ENCODE measurements around the gene KIRREL3.

KIRREL3 gene

GRCh38 chr11:127000291-127000968, at the start of gene KIRREL3:
Gene KIRREL3 (minus strand): TSS chr11:127000770.
- no peak for DNase-seq

GRCh38 chr11:127050186-127050585, 49.6 kb upstream of the KIRREL3 start:
- DNase-seq, result no peak

- no peak for DNase-seq
These were observed 48.9 kb upstream of the KIRREL3 start for GRCh38 chr11:127049486-127049885.

- DNase-seq, result no peak
These were observed 44.0 kb upstream of the KIRREL3 start for GRCh38 chr11:127044535-127044934.

GRCh38 chr11:127042445-127042844, 41.9 kb upstream of the KIRREL3 start:
- no peak for DNase-seq

GRCh38 chr11:127039591-127039990, 39.0 kb upstream of the KIRREL3 start:
- DNase-seq, result no peak

- no peak for DNase-seq
These were observed 37.0 kb upstream of the KIRREL3 start for GRCh38 chr11:127037596-127037995.

- no peak for DNase-seq
These were observed 36.4 kb upstream of the KIRREL3 start for GRCh38 chr11:127037001-127037400.

GRCh38 chr11:127035824-127036223, 35.3 kb upstream of the KIRREL3 start:
- no peak for DNase-seq

GRCh38 chr11:127034973-127035372, 34.4 kb upstream of the KIRREL3 start:
- no peak for DNase-seq

GRCh38 chr11:127028648-127029047, 28.1 kb upstream of the KIRREL3 start:
- no peak for DNase-seq

- DNase-seq, result no peak
These were observed 27.2 kb upstream of the KIRREL3 start for GRCh38 chr11:127027789-127028188.

- no peak for DNase-seq
These were observed 26.4 kb upstream of the KIRREL3 start for GRCh38 chr11:127027000-127027399.

- no peak for DNase-seq
These were observed 23.4 kb upstream of the KIRREL3 start for GRCh38 chr11:127023991-127024390.

- DNase-seq, result no peak
These were observed 18.2 kb upstream of the KIRREL3 start for GRCh38 chr11:127018683-127019279.

GRCh38 chr11:127017482-127017881, 16.9 kb upstream of the KIRREL3 start:
- DNase-seq, result no peak

- DNase-seq, result no peak
These were observed 13.0 kb upstream of the KIRREL3 start for GRCh38 chr11:127013550-127013949.

GRCh38 chr11:127006311-127006710, 5.7 kb upstream of the KIRREL3 start:
- DNase-seq, result no peak

- no peak for DNase-seq
These were observed 2.9 kb upstream of the KIRREL3 start for GRCh38 chr11:127003260-127003981.

- no peak for DNase-seq
These were observed 2.2 kb upstream of the KIRREL3 start for GRCh38 chr11:127002669-127003259.

- no peak for DNase-seq
These were observed 411 bp upstream of the KIRREL3 start for GRCh38 chr11:127000981-127001380.

GRCh38 chr11:126999366-126999765, 1.2 kb downstream of the KIRREL3 start:
- DNase-seq, result no peak

- DNase-seq, result no peak
These were observed 2.9 kb downstream of the KIRREL3 start for GRCh38 chr11:126997641-126998040.

GRCh38 chr11:126997196-126997595, 3.4 kb downstream of the KIRREL3 start:
- DNase-seq, result no peak

Data from hematopoietic multipotent progenitor cell treated with erythropoietin and hydrocortisone succinate and interleukin-3 and kit ligand, for 8 days (in vitro differentiated cells).